Fibroblast of skin of left biceps (primary cell): ENCODE measurements around the gene GJB5.

Source experiments
- DNase-seq, 2 experiments: peaks; one replicate each; pipeline ENCODE4 v3.0.0-alpha.2; 2013; ENCODE audit warnings: low read depth in 2 of 2

GJB5 gene

GRCh38 chr1:34794790-34795180 lies 39.9 kb downstream of the GJB5 start:
- DNase-seq, result no peak

- no peak for DNase-seq
These were observed 41.1 kb downstream of the GJB5 start for GRCh38 chr1:34795916-34796315.

GRCh38 chr1:34796990-34797389 lies 42.1 kb downstream of the GJB5 start:
- no peak for DNase-seq

- no peak for DNase-seq
These were observed 45.4 kb downstream of the GJB5 start for GRCh38 chr1:34800214-34800613.

GRCh38 chr1:34803770-34804169 lies 48.9 kb downstream of the GJB5 start:
- DNase-seq, result no peak

- no peak for DNase-seq
These were observed 51.5 kb downstream of the GJB5 start for GRCh38 chr1:34806396-34806795.
